ENCODE measurements around the gene PANK1. TPM values are rescaled to one million over a fixed set of nuclear protein-coding genes. Genes with fewer than 3 reads are reported as not detected.

PANK1 gene
- total and polyA plus RNA-seq, 2 of the 8 experiments (the other 6 are each of a cell fraction or from before 2014, with no cell fraction given), result 18.5 to 40.4 TPM

DNA sequence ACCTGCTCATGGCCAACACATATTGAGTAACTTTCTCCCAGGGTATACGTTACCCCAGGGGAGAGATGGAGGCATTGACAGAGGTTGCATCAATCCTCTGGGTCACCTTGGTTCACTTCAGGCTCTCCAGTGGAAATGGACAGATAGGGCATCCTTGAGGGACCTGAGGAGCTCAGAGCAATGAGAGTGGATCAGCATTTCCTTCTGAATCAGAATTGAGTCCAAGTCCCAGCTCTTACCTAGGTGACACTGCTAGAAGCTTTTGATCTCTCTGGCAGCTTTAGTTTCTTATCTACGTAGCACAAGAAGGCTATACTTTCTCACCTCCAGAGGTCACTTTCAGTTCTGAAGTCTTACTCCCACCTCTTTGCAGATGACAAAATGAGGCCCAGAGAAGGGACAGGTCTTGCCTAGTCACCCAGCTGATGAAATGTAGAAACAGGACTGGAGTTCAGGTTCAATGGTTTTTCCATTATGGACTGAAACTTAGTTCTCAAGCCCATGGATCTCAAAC lies 35.2 kb downstream of the PANK1 start (continued):
- no peak for TF ChIP-seq RXRA (IDR thresholded peaks at IDR 0.05; ENCODE audit: insufficient read depth, low read depth, low read length)
- TF ChIP-seq, protein P1, sequence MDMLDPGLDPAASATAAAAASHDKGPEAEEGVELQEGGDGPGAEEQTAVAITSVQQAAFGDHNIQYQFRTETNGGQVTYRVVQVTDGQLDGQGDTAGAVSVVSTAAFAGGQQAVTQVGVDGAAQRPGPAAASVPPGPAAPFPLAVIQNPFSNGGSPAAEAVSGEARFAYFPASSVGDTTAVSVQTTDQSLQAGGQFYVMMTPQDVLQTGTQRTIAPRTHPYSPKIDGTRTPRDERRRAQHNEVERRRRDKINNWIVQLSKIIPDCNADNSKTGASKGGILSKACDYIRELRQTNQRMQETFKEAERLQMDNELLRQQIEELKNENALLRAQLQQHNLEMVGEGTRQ (IDR thresholded peaks at IDR 0.05; ENCODE audit: low read length), result no peak

Measured in H1 (cell line).